RPMI7951 (cell line): ENCODE data around the gene MACF1. TPM values are rescaled to one million over a fixed set of nuclear protein-coding genes. Genes with fewer than 3 reads are reported as not detected.

Experiments
- total RNA-seq: library from RNA; depleted of rRNA; stranded (reverse); fragments of >200 nt; shearing (Covaris generic); gene quantifications from 2 replicates; pipeline ENCODE4 v1.2.3, GENCODE V29; 2014; rRNA removed

Gene MACF1
- total RNA-seq, 1 experiment from 2014 or later, result 88.4 TPM

Other genes starting within 250 kb of the MACF1 start
- 42.9 and 43.3 TPM in 2 replicates for gene AKIRIN1, start 213.4 kb upstream of the MACF1 start, total RNA-seq
- gene NDUFS5, start 178.3 kb upstream of the MACF1 start, total RNA-seq, result 823 and 839 TPM in 2 replicates